GM21723 (cell line): ENCODE data around the gene ERC2.
A peak's percentile ranks its signal among the peaks of the same experiment; 100 is the strongest.
"Not testable (repeated sequence)": the region's sequence is repeated elsewhere in the genome, so short reads cannot be mapped to it uniquely, and the experiment has no call there.

Source experiments
- ATAC-seq: cut with Tn5 transposase; IDR thresholded peaks from one replicate; pipeline ENCODE4 v1.9.1; 2021; ENCODE audit warnings: mild to moderate bottlenecking, moderate library complexity; ENCODE audit not compliant: unreplicated experiment

Gene ERC2

DNA sequence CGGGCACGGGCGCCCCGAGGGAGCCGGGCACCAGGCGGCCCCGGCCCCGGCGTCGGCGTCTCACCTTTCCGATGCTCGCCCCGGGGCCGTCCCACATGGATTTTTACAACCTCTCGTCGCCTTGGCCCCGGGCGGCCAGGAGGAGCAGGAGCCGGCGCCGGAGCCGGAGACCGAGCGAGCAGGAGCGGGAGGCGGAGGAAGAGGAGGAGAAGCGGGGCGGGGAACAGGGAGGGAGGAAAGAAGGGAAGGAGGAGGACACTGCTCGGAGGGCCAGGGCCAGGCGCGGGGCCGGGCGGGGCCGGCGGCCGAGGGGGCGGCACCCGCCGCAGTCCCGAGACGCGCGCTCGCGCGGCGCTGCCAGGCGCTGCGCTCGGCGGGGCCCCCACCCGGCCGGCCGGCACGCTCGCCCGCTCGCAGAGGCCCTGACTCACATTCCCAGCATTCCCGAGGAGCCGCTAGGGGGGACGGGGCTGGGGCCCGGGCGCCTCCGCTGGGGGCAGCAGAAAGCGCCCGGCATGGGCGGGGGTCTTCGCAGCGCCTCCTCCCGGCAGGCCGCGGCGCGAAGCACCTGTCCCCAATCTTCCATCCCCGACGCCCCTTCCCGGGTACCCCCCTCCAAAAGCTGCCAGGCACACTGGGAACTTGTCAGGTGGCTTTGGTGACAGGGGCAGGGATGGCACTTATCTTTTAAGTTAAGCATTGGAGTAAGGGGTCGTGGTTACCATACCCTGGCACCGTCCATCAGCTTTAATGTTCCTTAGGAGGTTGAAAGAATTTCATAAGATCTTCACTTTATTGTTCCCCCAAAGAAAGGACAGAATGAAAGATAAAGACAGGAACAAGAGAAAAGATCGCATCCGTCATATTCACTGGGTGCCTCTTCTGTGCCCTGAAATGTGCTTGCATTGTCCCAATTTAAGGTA, at the start of gene ERC2:
TSS of gene ERC2 (minus strand) at position 284 of the 923 bp plus-strand sequence.
- no peak for ATAC-seq

DNA sequence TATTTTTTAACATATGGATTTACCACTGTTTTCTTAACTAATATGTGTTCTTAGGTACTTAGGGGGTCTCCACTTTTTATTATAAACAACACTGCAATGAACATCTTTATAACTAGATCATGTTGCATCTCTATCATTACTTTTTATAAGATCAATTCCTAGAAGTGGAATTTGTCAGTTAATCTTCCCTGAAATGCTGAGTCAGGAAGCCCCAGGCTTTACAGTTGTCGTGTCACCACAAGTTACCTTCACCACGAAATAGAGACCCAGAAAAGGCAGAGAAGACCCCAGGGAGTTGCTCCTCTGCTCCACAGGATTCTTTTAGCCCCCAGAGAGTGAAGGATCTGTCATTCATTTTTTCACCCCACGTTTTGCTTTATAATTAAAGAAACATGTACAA, 34.5 kb upstream of the ERC2 start:
- ATAC-seq = no peak

DNA sequence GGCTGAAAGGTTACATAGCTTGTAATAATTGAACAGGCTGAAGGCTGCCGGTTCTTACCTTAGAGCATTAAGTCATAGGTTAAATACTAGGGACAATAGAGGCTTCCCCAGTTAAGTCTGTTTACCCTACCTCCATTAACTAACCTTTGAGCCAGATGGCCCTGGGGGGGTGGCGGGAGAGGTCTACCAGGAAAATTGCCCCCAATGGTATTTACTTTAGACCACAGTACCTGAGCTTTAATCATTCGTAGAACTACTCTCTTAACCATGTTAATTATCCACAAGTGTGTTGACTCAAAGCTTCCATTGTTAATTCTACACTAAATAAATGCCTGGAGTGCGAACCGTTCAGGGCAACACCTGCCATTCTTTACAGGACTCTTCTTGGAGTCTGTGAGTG, 28.1 kb upstream of the ERC2 start:
- ATAC-seq = not testable (repeated sequence)

DNA sequence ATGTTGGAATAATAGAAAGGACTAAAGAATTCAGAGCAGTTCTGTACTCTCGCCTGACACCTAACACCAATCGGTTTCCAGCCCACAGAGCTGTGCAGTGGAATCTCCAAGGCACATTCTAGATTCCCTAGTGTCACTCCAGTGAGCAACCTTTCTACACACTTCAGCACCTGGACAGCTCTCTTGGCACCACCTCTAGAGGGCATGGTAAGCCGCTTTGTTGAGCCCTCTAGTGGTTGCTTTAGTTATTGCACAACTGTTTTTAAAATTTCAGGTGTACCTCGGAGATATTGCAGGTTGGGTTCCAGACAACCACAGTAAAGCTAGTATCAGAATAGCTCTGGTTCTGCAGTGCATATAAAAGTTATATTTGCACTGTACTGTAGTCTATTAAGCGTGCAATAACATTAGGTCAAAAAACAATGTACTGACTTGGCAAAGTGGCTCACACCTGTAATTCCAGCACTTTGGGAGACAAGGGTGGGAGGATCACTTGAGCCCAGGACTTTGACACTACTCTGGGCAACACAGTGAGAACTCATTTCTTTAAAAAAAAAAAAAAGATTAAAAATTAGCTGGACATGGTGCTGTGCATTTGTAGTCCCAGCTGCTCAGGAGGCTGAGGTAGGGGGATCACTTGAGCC, 26.5 kb upstream of the ERC2 start:
- peak; percentile 98 for ATAC-seq

DNA sequence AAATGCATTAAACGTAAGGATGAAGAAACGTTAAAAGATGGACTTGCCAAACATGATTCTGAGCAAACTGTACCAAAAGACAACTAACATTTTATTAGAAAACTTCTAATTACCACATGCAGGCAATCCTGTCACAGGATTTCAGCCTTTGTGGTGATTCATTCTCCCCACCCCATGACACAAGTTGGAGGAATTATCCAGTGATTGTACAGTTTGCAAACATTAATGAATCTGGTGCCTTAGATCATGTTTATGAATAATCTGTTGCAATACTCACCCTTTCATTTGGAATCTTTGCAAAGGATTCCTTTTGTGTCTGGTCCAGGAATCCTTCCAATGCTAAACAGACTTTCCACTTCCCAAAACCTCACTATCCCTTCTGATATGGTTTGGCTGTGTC, 23.3 kb upstream of the ERC2 start:
- ATAC-seq = no peak

DNA sequence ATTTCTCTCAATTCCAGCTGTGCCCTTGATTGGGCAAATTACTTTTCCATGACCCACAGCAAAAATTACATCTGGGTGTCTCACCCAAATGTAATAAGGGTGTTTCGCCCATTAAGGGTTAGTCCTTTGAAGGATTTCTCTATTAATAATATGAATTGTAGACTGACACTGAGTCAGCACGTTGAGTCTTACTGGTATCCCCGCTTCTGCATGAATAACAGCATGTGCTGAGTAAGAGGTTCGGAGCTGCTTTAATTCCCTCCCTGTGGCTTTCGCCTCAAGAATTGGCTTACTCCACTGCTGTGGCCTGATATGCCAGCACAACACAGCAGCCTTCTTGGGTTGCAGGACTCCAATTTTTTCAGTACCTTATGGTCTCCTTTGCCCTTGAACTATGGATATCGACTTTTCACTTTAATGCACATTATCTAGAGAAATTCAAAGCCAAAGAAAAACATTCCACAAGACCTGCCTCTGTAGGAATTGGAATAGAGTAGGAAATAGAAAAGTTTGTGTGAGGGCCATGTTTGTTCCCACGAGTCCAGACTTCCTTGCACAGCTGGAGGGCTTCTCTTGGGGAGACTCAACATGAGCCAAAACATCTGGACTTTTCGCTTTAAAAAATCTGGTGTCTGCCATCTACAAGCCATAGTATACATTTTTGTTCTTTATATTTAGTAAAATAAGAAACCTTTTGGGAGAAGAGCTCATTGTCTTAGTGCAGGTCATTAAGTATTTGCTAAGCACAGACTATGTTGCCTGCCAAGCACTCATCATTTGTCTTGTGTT, 20.7 kb upstream of the ERC2 start:
- no peak for ATAC-seq

DNA sequence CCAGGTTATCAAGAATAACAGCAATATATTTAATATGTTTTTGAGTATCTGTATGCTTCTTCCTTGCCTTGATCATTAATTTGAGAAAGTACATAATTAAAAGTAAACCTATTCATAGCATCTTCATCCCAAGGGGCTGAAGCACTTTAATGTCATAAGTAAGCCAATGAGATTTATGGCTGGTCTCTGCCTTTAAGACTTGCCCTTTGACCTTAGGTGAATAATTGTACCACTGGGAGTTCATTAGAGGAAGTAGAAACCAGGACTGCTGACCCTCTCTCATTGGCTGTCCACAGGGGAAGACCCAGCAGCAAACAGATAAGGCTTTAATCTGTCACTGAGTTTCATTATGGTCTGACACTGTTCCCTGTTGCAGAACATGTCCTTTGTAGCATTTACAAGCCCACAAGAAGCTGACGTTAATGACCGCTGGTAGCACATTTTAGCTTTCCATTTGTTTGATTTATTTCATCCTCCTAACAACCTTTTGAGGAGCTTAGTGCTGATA, 16.3 kb upstream of the ERC2 start:
- ATAC-seq = no peak

DNA sequence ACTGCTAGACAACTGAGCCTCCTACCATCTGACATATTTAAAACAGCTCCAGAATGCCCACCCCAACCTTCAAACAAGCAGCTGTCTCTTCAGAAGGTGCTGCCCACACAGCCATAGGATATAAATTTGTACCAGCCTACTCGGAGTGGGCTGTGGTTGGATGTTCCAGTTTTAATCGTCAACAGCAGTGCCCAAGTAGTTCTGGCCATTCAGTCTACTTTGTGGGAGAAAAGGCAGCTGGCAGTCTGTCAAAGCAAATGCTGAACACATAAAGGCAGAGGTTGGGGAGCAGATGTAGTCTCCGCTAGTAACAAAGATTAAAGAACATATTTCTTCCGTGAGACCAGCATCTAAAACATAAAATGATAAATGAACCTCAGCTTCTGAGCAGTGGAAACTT, 15.9 kb upstream of the ERC2 start:
- no peak for ATAC-seq

DNA sequence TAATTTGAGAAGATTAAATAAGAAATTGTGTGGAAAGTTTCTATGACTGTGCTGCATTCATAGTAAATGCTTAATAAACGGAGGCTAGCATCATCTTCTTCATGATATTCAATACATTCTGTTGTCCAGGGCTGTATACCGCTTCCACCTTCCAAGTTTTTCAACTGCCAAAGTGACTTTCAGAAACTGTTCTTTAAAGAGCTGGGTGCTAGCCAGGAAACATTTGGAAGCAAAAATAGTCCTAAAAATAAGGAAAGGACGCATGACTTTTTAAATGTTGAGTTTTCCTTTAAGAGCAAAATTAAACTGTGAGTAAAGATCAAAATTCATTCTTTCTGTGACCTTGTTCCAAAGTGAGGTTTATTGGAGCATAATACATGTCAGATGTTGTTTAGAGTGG, 9.4 kb upstream of the ERC2 start:
- ATAC-seq = no peak

DNA sequence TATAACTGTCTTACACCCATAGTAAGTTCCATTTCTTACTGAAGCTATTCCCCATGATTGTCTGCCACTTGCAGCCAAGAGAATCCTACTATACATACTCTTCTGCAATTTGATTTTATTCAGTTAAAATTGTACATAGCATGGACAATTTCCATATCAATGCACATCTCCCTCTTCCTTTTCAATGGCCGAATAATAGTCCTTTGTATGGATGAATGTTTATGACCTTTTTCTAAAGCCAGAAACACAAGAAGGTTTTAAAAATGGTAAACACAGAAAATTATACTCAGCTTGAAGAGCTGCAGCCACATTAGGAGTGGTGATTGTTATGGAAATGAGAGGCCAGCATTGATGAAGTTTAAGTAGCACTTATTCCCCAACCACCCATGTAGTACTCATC, 8.5 kb upstream of the ERC2 start:
- no peak for ATAC-seq

DNA sequence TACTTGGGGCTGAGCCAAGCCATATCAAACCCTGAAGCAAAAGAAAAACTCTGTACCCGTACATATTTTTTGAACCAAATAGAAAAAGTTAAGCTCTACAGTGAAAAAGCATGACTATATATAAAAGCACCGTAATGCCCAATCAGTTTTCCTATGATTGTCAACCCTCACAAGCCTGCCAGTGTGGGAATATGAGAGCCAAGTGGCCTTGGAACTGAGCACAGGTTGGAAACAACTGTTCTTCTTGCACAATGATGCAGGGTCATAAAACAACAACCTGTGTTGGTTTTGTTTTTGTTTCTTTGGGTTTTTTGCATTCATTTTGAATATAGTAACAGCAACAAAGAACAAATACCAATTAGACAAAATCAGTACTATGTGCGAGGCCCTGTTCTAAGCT, 3.5 kb upstream of the ERC2 start:
- no peak for ATAC-seq

DNA sequence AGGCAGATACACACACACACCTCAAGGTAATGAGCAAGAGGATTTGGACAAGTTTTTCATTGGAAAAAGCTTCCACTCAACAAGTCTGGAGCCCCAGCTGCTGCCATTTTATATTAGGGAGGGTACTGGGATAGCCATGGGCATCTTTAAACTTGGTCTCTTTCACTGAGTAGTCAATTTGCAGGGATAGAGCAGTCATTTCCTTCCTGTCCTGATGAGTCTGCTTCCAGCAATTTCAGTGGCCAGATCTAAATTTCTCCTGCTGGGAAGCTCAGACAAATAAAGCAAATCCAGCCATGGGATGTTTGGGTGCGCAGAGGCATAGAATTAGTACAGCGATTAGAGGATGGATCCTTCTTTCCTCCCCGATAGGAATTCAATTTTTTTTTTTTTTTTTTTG, 874 bp upstream of the ERC2 start:
- ATAC-seq = no peak

DNA sequence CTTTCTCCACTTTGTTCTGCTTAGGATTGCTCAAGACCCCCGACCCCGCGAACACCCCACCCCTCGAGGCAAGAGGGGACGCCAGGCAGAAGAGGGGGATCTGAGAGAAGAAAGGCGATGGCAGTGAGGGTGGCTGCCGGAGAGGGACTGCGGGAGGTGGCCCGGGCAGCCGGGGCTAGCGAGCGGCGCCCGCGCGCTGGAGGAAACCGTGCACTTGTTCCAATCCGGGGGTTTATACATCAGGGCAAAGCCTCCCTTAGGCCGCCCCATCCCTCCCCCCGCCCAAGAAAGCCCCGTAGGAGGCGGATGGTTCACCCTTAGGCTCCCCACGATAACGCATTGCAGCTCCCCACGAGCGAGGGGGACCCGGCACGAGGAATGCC, 475 bp downstream of the ERC2 start:
- no peak for ATAC-seq

DNA sequence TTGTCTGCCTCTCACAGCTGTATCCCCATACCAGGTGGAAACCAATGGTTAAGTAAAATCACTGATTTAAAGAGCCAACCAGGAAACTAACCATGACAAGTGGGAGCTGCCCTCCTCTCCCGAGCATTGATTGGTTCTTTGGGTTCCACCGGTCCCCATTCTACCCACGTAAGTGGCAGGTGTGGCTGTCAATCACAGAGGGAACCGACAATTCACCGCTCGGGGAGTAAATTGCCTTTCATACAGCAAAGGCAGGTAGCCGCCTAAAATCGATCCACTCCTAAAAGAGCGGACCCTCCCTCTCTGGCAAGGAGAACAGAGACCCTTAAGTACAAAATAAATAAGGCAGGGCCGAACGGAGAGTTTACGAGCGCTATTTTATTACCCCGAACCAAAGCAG, 1.2 kb downstream of the ERC2 start:
- no peak for ATAC-seq

DNA sequence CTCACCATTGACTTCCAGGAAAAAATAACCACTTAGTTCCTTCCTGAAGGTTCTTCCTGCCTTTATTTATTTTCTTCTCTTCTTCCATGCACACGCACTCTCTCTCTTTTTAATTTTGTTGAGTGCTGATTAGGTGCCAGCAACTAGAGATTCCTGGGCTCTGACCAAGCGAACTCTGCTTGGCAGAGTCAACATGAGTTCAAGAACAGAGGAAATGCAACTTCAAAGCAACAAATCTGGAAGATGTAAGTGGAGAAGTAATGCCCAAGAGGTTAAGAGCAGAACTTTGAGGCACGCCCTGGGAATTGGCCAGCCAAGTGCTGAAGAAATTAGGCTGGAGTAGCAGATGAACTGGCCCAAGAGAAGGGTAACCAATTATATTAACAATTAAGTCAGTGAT, 8.5 kb downstream of the ERC2 start:
- no peak for ATAC-seq

DNA sequence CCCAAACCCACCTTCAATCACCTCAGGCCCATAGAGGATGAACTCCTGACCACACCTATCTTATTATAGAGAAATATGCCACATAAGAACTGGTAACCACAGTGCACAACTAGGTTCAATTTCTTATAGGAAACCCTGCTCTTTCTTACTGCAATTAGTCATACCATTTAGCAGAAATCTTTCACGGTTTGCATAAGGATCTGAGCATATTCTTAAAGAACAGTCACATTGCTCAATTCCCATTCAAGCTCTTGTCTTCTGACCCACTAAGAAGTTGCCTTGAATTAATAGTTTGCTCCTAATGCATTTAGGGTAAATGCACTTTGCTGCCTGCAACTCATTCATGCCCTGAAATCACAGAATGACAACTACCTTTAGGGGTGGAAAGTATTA, 9.2 kb downstream of the ERC2 start:
- ATAC-seq = no peak

DNA sequence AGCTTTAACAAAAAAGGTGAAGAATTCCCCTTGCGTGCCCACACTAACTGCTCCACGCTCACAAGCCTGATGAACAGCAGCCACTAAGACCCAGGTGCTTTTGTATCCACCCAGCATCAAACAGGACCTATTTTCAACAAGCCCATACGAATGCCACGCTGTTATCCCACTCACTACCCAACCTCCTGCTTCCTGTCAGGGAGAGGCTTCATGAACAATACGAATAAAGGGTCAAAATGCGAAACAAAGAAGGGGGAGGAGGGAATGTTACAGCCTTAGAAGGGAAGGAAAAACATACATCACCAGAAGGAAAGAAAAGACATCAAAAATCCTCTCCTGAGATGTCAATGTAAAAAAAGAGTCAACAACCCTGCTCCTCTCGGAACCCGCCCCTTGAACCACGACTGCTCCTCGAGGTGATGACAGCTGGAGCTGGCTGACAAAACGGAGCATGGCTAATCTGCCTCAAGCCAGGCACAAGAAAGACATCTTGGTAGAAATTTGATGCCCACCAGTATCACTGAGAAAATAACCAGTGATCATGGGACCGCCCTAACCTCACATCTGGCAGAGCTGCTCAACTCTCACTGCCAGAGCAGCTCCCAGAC, 9.7 kb downstream of the ERC2 start:
- no peak for ATAC-seq

DNA sequence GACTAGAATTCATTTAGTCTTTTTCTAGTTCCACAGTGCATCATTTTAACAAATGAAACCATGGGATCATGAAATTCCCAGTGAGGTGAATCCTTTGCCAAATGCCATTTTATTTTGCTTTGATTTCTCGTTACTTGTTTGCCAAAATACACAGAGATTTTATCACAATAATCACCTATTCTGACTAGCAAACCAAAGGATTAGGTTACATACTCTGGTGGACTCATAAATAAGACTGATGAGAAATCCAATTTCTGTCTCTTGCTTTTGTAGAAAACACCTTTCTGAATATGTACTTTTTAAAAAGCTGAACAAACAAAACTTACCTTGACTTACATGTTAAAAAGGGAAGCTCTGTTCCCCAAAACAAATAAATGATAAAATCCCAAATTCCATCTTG, 12.2 kb downstream of the ERC2 start:
- ATAC-seq = no peak

DNA sequence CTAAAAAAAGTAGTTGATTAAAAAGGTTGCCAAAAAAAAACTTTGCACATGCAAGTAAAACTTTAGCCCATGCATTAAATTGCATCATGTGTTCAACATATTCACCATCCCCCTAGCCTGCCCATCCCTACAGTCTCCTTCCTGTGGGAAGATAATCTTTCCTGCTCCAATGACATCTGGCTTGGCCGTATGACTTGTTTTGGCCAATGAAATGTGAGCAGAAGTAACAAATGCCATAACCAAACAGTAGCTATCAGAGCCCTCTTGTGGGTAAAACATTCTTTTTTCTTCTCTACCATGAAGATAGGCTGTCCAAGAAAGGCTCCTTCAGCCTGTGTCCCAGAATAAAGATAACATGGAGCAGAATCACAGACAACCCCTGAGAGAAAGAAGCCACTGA, 15.3 kb downstream of the ERC2 start:
- no peak for ATAC-seq

DNA sequence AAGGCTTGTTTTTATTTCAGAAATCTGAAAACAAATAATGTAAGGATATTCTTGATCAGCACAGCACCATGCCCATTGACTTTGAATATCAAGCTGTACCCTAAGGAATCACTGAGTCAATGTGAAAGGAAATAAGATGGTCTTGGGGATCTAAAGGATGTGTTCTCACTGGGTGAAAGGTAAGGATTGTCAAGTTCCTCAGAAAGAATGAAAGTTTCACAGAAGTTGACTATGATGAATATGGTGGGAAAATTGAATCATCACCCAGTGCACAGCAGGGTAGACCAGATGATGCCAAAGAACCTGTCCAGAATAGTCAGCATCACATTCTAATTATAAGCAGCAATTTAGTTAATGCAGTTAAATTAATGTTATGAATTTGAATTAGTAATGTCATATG, 16.2 kb downstream of the ERC2 start:
- ATAC-seq = no peak

DNA sequence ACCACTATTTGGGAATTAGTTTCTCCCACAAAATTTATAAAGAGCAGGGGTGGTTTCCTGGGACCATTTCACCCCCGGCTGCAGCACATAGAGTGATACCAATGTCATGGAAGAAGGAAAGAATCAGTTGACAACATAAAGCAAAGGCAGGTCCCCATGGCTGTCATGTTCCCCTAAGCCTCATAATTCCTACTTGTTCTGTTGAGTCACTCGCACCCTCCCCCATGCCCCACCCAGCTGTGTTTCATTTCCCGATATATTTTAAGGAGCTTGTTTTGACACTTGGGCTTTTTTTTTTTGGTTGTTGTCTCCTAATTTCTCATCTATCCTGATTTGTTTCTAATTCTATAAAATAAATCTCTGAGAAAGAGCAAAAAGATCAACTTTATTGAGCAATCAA, 24.9 kb downstream of the ERC2 start:
- no peak for ATAC-seq
